ENCODE results near the gene PNMT.

The PNMT gene

DNA sequence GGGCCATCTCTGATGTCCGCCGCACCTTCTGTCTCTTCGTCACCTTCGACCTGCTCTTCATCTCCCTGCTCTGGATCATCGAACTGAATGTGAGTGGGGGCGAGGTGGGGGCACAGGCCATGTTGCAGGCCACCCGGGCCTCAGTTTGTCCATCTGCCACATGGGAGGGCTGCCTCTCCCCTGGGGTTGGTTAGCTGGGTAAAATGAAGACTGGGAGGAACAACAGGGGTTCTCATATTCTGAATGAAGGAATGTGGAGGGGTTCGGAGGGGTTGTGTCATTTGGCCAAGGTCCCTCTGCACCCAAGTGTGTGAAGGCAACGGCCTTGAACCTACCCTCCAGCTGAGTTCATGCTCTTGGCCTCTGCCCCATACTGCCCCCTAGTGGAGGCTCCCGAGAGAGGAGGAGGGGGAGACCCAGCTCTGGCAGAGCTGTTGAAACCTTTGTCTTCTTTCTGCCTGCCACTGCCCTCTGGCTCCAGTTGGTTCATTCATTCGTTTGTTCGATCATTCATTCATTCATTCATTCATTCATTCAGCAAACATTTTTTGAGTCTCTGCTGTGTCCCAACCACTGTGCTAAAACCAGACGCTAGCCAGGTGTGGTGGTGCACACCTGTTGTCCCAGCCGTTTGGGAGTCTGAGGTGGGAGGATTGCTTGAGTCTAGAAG lies 14.5 kb upstream of the PNMT start:
- peak; percentile 35 for DNase-seq

- no peak for DNase-seq
These were observed 13.1 kb upstream of the PNMT start for GRCh38 chr17:39655105-39655504.

DNA sequence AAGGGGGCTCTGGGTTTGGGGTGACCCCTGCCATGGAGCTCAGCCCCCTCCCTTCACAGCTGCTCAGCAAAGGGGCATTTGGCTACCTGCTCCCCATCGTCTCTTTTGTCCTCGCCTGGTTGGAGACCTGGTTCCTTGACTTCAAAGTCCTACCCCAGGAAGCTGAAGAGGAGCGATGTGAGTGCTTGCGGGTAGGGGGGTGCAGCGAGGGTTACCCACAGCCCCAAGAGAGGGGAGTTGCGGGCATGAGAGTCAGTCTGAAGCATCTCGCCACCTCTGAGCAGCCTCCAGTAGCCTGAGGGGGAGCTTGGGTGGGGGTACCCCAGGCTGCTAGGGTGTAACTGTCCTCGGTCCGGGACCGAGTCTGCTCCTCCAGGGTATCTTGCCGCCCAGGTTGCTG lies 9.9 kb upstream of the PNMT start:
- DNase-seq, result no peak

GRCh38 chr17:39658760-39659159 lies 9.5 kb upstream of the PNMT start:
- no peak for DNase-seq

GRCh38 chr17:39659279-39660010 lies 8.8 kb upstream of the PNMT start:
- DNase-seq, result no peak

DNA sequence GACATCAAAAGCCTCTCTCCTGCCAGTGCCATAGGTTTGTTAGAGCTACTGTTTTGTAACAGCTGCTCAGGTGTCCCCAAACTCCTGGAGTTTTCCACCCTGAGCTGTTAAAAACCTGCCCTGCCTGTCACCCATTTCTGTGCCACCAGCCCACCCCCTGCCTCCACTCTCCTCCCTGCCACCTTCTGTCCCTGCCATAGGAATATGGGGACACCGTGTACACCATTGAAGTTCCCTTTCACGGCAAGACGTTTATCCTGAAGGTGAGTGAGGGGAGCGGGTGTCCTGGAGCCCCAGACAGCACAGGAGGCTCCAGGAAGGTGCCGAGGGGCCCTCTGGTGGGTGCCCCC lies 8.3 kb upstream of the PNMT start:
- DNase-seq, result no peak

DNA sequence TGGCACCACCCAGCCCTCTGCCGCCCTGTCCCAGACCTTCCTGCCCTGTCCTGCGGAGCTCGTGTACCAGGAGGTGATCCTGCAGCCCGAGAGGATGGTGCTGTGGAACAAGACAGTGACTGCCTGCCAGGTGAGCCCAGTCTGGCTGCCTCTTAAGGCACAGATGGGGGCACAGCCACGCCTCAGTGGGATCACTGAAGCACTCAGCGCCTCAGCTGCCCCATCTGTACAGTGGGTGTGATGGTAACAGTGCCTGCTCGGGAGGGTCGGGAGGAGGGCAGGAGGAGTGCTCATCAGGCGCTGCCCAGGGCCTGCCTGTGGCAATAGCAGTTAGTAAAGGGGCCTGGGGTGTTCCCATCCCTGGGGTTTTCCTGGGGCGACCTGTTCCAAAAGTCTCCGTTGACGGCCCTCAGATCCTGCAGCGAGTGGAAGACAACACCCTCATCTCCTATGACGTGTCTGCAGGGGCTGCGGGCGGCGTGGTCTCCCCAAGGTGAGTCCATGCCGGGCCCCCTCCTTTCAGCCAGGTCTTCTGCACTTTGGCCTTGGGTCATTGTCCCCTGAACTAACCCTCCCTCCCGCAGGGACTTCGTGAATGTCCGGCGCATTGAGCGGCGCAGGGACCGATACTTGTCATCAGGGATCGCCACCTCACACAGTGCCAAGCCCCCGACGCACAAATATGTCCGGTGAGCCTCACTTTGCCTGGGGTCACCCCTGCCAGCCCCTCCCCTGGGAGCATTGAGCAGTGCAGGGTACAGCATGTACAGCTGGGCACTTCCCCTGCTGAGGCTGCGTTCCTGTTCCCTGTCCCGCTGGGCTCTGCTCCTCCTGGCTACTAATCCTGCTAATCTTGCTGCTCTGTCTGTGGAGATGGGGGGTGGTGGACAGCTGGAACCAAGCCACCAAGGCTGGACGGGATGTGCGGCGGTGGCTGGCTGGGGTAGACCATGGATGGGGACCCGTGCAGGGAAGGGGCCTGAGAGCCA lies 7.6 kb upstream of the PNMT start:
- no peak for DNase-seq

GRCh38 chr17:39661744-39662541 lies 6.3 kb upstream of the PNMT start:
- no peak for DNase-seq

DNA sequence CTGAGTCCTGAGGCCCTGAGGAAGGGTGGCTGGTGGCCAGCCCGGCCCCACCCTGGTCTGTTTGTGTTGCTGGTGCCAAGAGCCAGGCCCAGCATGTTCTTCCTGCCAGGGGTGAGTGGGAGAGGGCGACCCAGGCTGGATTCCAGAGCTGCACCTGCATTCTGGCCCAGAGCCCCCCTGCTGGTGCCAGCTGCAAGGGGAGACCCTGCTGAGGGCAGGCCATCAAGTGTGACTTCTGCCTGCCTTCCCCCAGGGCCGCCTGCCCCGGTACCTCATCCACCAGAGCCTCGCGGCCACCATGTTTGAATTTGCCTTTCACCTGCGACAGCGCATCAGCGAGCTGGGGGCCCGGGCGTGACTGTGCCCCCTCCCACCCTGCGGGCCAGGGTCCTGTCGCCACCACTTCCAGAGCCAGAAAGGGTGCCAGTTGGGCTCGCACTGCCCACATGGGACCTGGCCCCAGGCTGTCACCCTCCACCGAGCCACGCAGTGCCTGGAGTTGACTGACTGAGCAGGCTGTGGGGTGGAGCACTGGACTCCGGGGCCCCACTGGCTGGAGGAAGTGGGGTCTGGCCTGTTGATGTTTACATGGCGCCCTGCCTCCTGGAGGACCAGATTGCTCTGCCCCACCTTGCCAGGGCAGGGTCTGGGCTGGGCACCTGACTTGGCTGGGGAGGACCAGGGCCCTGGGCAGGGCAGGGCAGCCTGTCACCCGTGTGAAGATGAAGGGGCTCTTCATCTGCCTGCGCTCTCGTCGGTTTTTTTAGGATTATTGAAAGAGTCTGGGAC lies 5.5 kb upstream of the PNMT start:
- no peak for DNase-seq

DNA sequence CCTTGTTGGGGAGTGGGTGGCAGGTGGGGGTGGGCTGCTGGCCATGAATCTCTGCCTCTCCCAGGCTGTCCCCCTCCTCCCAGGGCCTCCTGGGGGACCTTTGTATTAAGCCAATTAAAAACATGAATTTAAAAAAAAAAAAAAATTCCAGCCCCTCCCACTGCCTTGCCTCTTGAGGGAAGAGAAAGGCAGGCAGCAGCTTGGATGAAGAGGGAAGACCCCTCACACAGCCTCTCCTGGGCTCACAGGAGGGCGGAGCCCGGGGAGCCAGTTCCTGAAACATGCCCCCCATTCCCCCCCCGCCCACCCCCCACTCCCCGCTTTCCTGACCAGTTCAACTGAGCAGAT lies 4.9 kb upstream of the PNMT start:
- DNase-seq, result no peak

DNA sequence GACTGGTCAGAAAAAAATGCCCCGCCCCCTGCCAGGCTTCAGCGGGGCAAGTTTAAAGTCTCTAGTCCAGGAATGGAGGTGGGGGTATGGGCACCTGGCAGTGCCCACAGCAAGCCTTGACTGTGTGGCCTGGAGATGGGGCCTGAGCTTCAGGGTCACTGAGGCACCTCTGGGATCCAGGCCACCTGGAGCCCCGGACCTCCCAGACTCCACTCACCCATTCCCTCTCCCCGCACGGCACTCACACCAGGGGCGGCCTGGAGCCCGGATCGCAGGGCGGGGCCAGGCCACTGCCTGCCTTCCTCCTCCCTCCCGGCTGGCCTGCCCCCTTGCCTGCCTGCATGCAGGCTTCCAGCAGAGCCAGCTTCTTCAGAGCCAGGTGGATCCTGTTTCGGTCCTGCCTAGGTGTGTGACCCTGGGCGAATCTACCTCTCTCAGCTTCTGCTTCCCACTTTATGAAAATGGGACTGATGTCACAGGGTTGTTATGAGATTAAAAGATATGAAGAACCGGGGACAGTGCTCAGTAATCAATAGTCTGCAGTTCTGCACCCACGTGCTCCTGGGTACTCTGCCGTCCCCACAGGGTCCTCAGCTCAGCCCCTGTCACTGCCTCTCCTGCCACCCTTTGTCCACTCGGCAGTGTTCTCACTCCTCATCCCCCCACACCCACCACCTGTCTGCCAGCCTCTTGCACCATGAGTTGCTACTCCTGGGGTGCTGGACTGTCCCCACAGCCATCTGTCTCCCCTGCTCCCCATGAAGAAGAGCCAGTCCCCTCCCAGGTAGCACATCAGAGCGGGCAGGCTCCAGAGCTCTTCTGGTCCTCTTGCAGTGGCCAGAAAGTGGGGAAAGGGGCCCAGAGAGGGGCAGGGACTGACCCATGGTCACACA lies 4.3 kb upstream of the PNMT start:
- DNase-seq, result no peak

DNA sequence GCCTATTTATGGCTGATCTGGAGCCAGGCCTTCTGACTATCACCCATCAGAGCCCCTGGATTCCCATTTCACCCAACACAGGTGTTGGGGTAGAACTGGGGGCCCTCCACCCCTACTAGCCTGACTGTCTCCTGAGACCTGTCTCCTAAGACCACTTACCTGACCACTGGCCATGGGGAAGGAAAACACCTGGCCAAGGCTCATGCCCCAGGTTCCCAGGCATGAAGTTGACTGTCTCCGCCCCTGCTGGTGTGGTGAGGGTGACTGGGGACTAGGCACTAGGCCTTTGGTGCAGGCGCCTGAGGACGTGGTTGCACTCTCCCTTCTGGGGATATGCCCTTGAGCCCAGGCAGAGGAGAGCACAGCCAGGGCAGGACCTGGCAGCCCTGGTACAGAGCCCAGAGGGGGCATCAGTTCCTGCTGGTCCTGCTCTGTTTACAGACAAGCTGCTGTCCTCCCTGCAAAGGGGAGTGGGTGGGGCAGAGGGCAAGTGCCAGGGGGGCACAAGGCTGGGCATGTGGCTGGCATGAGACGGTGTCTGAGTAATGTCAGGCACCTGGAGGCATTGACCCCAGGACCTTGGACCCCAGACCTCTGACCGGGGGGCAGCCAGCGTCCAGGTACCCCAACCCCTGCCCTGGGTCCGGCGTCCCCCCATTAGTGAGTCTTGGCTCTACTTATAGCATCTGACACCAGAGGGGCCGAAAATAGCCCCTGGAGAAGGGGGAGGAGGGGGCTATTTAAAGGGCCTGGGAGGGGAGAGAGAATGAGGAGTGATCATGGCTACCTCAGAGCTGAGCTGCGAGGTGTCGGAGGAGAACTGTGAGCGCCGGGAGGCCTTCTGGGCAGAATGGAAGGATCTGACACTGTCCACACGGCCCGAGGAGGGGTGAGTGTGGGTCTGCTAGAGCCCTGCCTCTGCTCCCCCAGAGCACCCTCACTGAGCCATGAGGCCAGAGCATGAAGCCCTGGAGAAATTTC lies 3.4 kb upstream of the PNMT start, which contains the start of gene TCAP:
Gene TCAP (plus strand): TSS at position 769 of the 981 bp plus-strand sequence. CDS start 11 bp downstream, at position 780.
- no peak for DNase-seq

GRCh38 chr17:39665642-39666224 lies 2.5 kb upstream of the PNMT start:
- no peak for DNase-seq

- no peak for DNase-seq
These were observed 2.0 kb upstream of the PNMT start for GRCh38 chr17:39666231-39666600.

GRCh38 chr17:39666601-39667261 lies 1.5 kb upstream of the PNMT start:
- no peak for DNase-seq

DNA sequence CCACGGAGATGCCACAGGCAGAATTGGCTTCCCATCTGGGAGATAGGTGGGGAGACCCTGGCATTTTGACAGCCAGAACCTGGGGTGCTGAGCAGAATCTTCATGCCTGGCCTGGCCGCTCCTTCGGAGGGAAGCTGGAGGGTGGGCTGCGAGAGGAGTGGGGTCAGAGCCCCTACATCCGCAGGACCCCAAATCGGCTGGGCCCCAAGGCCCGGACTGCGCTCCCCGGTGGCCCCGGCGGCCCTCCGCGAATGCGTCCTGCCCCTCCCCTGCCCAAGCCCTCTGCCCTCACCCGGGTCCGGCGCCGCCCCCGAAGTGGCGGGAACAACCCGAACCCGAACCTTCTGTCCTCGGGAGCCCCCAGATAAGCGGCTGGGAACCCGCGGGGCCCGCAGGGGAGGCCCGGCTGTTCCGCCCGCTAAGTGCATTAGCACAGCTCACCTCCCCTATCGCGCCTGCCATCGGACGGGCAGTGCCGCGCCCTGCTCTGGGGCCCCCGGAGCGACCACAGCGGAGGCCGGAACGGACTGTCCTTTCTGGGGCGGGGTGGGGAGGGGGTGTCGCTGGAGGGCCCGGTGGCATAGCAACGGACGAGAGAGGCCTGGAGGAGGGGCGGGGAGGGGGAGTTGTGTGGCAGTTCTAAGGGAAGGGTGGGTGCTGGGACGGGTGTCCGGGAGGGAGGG lies 850 bp upstream of the PNMT start:
- no peak for DNase-seq

DNA sequence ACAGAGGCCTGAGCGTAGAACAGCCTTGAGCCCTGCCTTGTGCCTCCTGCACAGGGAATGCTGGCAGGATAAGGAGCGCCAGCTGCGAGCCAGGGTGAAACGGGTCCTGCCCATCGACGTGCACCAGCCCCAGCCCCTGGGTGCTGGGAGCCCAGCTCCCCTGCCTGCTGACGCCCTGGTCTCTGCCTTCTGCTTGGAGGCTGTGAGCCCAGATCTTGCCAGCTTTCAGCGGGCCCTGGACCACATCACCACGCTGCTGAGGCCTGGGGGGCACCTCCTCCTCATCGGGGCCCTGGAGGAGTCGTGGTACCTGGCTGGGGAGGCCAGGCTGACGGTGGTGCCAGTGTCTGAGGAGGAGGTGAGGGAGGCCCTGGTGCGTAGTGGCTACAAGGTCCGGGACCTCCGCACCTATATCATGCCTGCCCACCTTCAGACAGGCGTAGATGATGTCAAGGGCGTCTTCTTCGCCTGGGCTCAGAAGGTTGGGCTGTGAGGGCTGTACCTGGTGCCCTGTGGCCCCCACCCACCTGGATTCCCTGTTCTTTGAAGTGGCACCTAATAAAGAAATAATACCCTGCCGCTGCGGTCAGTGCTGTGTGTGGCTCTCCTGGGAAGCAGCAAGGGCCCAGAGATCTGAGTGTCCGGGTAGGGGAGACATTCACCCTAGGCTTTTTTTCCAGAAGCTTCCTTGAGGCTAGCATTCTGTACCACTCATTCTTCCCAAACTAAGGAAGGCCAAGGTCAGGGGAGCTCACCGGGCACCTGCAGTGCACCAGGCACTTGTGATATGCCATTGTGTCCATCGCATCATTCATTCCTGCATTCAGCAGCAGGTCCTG lies 1.9 kb downstream of the PNMT start:
- DNase-seq, result no peak
